GM12878 (cell line): ENCODE measurements around the gene CHRNB2.

Experiments used
- FOXM1 ChIP-seq: IDR thresholded peaks from 2 replicates; pipeline ENCODE4 v1.6.1; 2012; ENCODE audit warnings: low read depth, mild to moderate bottlenecking, inconsistent platforms, low read length, moderate library complexity
- RELA ChIP-seq: fragments of 450-650 bp; IDR thresholded peaks from 2 replicates; pipeline ENCODE4 v1.8.0; 2014; ENCODE audit warnings: borderline replicate concordance; ENCODE audit not compliant: partially characterized antibody
- SIX5 ChIP-seq: IDR thresholded peaks from 2 replicates; pipeline ENCODE4 v1.6.1; 2011; ENCODE audit warnings: mild to moderate bottlenecking, low read depth, low read length, moderate library complexity; ENCODE audit not compliant: severe bottlenecking
- YY1 ChIP-seq: IDR thresholded peaks from 2 replicates; pipeline ENCODE4 v1.6.1; 2011; ENCODE audit warnings: low read depth, mild to moderate bottlenecking, low read length
- ZNF274 ChIP-seq: IDR thresholded peaks from one replicate; pipeline ENCODE4 v1.8.0; 2011; ENCODE audit not compliant: insufficient read length, insufficient read depth
- TF ChIP-seq, protein P1 (sequence below), 3 experiments: IDR thresholded peaks in 2 of 3; conservative IDR thresholded peaks in 1 of 3; 2 replicates each; pipeline ENCODE4 v1.5.1; 2011; ENCODE audit warnings: low read depth in 3 of 3, low read length in 3 of 3, mild to moderate bottlenecking in 3 of 3, control low read depth in 2 of 3, moderate library complexity in 2 of 3, inconsistent platforms in 1 of 3, mixed read lengths in 1 of 3; ENCODE audit not compliant: control insufficient read depth in 2 of 3, insufficient read depth in 1 of 3; ENCODE audit errors: extremely low read depth in 1 of 3
- TF ChIP-seq, protein P2 (sequence below): IDR thresholded peaks from 2 replicates; pipeline ENCODE4 v1.6.1; 2011; ENCODE audit warnings: low read depth, low read length, improper control_type of control experiment, borderline replicate concordance

DNA sequence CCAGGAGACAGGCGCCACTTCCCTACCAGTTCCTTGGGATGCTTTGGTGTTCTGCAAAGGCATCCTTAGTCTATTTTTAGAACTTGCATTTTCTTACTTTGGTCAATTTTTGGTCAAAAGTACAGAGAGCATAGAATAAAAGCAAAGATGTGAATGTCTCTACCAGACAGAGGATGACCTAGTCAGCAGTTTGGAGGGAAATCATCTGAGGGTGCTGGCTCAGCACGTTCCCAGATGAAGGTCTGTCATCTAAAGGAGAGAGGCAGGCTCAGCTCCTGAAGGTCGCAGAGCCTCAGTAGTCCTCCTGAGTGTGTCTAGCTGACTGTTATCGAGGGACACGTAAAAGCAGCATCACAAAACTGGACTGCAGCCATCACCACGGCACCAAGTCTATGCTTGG lies 15.3 kb downstream of the CHRNB2 start:
- TF ChIP-seq YY1 = no peak
- TF ChIP-seq ZNF274 = no peak
- no peak for TF ChIP-seq SIX5
- TF ChIP-seq RELA = no peak
- no peak for TF ChIP-seq FOXM1
- TF ChIP-seq, protein P1, sequence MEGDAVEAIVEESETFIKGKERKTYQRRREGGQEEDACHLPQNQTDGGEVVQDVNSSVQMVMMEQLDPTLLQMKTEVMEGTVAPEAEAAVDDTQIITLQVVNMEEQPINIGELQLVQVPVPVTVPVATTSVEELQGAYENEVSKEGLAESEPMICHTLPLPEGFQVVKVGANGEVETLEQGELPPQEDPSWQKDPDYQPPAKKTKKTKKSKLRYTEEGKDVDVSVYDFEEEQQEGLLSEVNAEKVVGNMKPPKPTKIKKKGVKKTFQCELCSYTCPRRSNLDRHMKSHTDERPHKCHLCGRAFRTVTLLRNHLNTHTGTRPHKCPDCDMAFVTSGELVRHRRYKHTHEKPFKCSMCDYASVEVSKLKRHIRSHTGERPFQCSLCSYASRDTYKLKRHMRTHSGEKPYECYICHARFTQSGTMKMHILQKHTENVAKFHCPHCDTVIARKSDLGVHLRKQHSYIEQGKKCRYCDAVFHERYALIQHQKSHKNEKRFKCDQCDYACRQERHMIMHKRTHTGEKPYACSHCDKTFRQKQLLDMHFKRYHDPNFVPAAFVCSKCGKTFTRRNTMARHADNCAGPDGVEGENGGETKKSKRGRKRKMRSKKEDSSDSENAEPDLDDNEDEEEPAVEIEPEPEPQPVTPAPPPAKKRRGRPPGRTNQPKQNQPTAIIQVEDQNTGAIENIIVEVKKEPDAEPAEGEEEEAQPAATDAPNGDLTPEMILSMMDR (IDR thresholded peaks at IDR 0.05 in 2 of 3, conservative IDR thresholded peaks at IDR 0.05 in 1 of 3; ENCODE audit: control insufficient read depth in 2 of 3, extremely low read depth in 1 of 3, insufficient read depth in 1 of 3, low read depth in 3 of 3, low read length in 3 of 3) = no peak
- TF ChIP-seq, protein P2, sequence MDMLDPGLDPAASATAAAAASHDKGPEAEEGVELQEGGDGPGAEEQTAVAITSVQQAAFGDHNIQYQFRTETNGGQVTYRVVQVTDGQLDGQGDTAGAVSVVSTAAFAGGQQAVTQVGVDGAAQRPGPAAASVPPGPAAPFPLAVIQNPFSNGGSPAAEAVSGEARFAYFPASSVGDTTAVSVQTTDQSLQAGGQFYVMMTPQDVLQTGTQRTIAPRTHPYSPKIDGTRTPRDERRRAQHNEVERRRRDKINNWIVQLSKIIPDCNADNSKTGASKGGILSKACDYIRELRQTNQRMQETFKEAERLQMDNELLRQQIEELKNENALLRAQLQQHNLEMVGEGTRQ = no peak
